Type B pancreatic cell (in vitro differentiated cells): ENCODE measurements around the gene EXT2. TPM values are rescaled to one million over a fixed set of nuclear protein-coding genes. Genes with fewer than 3 reads are reported as not detected.

ENCODE experiments used
- DNase-seq: peaks from one replicate; pipeline ENCODE4 v3.0.0; 2021; ENCODE audit warnings: mixed read lengths; ENCODE audit not compliant: unreplicated experiment; ENCODE audit errors: extremely low spot score
- H3K27ac Mint-ChIP-seq: 2 replicates; pipeline ENCODE4 v1.8.0; 2021; ENCODE audit warnings: mild to moderate bottlenecking, mixed read lengths
- H3K27me3 Mint-ChIP-seq: 2 replicates; pipeline ENCODE4 v1.8.0; 2021; ENCODE audit warnings: mixed read lengths
- H3K36me3 Mint-ChIP-seq: 2 replicates; pipeline ENCODE4 v1.8.0; 2021; ENCODE audit warnings: mixed read lengths
- H3K4me1 Mint-ChIP-seq: one replicate; pipeline ENCODE4 v1.8.0; 2021; ENCODE audit warnings: mixed read lengths; ENCODE audit not compliant: unreplicated experiment
- H3K4me3 Mint-ChIP-seq: 2 replicates; pipeline ENCODE4 v1.8.0; 2021; ENCODE audit warnings: mild to moderate bottlenecking, mixed read lengths
- H3K9me3 Mint-ChIP-seq: 2 replicates; pipeline ENCODE4 v1.8.0; 2021; ENCODE audit warnings: mixed read lengths
- total RNA-seq: library from RNA; stranded (reverse); gene quantifications from 2 replicates; pipeline ENCODE4 v1.2.1, GENCODE V29; 2021; ENCODE audit warnings: low replicate concordance
- TF ChIP-seq, protein P1 (sequence below): fragments of 200-600 bp; sonication (generic); conservative IDR thresholded peaks from 2 replicates; pipeline ENCODE4 v1.5.0; 2021; ENCODE audit warnings: antibody characterized with exemption, mild to moderate bottlenecking

EXT2 gene
- total RNA-seq, 1 donor from 2014 or later, result 62.7 TPM

DNA sequence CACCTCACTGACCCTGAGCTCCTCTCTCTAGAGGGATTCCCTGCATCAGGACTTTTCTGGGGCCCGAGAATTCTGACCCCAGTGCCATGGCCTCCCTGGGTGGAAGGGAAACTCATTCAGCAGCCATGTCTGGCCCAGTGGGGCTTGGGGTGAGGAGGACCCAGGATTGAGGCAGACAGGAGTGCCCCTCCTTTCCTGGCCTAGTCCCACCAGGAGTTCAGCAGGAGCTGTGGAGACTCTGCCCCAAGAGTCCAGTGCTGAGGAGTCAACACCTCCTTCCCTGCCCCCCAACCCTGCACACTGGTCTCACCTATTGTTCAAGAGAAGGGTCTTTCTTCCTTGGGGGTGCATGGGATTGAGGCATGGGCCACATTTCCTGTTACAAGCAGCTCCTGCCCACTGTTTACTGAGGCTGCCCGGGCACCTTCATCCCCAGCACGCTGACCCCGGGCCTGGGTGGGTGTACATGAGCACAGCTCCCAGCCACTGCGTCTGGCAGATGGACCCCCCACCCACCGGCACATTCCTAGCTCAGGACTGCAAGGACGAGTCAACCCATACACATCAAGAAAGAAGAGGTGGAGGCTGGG, 180.6 kb downstream of the EXT2 start:
- Mint-ChIP-seq H3K27ac (no peak overlapping the region), H3K36me3 (peaks cover 8% of the 10 kb centered on the region), H3K9me3 (peaks cover 6% of the 10 kb centered on the region), H3K4me1 (peaks cover 9% of the 10 kb centered on the region), H3K4me3 (no peak overlapping the region), H3K27me3 (peaks cover 9% of the 10 kb centered on the region)
- no peak for DNase-seq
- TF ChIP-seq, protein P1, sequence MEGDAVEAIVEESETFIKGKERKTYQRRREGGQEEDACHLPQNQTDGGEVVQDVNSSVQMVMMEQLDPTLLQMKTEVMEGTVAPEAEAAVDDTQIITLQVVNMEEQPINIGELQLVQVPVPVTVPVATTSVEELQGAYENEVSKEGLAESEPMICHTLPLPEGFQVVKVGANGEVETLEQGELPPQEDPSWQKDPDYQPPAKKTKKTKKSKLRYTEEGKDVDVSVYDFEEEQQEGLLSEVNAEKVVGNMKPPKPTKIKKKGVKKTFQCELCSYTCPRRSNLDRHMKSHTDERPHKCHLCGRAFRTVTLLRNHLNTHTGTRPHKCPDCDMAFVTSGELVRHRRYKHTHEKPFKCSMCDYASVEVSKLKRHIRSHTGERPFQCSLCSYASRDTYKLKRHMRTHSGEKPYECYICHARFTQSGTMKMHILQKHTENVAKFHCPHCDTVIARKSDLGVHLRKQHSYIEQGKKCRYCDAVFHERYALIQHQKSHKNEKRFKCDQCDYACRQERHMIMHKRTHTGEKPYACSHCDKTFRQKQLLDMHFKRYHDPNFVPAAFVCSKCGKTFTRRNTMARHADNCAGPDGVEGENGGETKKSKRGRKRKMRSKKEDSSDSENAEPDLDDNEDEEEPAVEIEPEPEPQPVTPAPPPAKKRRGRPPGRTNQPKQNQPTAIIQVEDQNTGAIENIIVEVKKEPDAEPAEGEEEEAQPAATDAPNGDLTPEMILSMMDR, result no peak

DNA sequence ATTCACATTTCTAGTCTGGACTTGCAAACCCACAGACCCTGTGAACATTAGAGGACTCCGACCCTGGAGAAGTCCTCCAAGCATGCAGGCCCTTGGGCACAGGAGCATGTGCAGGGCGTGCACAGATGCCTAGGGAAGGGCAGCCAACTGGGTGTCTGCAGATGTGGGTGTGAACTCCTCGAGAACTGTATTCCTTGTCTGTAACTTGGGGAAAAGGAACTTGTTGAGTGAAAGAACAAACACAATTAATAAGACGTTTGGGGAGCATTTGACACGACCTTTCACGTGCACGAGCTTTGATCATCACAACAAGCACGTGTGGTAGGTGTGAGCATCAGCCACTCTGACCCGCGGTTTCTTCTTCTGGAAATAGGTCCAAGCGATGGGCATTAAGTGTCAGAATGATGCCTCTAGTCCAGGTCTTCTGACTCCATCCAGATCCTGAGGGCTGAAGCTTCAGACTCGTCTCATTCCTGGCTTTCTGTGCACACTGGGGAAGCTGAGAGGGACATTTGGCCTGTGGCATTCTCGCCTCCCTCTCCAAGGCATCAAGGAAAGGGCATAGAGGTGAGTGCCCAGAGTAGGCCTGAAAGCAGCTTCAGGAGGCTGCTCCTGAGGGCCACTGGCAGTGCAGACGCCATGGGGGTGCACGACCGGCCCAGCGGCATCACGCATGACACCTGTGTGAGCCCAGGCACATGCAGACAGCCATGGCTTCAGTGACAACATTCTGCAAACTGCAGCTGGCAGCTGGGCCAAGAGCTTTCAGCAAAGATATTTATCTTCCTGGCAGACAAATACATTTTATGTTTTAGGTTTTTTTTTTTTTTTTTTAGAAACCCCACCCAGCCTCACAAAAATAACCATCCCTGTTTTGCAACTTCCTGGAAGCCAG, 182.0 kb downstream of the EXT2 start:
- TF ChIP-seq, protein P1, result no peak
- Mint-ChIP-seq H3K36me3 (peaks cover 4% of the 10 kb centered on the region), H3K27ac (no peak overlapping the region), H3K4me3 (no peak overlapping the region), H3K27me3 (peaks cover 12% of the 10 kb centered on the region), H3K9me3 (no peaks in the 10 kb centered on the region), H3K4me1 (peaks cover 14% of the 10 kb centered on the region)
- DNase-seq, result no peak

DNA sequence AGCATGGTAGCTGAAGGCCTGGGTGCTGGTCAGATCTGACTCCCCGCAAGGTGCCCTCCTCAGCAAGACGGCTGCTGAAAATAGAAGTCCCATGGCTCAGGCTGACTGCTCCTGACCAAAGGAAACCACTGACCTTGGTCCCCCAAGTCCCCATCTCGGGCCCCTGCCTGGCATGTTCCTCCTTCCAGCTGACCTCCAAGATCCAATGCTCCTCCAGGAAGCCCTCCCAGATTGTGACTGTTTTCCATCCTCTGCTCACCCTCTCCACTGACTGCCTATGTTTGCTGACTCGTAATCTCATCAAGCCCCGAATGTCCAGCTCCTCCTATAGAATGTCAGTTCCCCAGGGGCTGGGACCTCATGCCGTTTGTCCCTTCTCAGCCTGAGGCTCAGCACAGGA, 184.0 kb downstream of the EXT2 start:
- Mint-ChIP-seq H3K4me3 (no peak overlapping the region), H3K27me3 (peaks cover 12% of the 10 kb centered on the region), H3K4me1 (peaks cover 18% of the 10 kb centered on the region), H3K27ac (no peak overlapping the region), H3K36me3 (peaks cover 4% of the 10 kb centered on the region), H3K9me3 (no peaks in the 10 kb centered on the region)
- TF ChIP-seq, protein P1, result no peak
- no peak for DNase-seq

DNA sequence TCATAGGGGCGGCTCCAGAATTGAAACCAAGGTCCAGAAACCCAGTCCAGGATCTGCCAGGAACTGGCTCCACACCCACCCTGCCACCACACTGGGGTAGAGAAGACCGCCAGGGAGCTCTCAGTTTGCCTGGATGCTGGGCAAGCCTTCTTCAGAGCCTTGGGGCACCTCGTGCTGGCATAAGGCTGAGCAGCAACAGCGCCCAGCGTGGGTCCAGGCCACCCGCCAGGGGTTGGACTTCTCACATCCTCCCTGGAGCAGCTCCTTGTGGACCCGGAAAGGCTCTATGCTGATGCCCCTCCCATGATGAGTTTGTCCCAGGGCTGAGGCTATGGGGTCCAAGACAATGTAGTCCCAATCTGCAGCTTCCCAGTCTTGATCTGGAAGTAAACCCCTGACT, 184.8 kb downstream of the EXT2 start:
- Mint-ChIP-seq H3K4me1 (peaks cover 19% of the 10 kb centered on the region), H3K9me3 (no peaks in the 10 kb centered on the region), H3K27ac (no peak overlapping the region), H3K36me3 (peaks cover 4% of the 10 kb centered on the region), H3K27me3 (peaks cover 12% of the 10 kb centered on the region), H3K4me3 (no peak overlapping the region)
- TF ChIP-seq, protein P1, result no peak
- DNase-seq, result no peak

DNA sequence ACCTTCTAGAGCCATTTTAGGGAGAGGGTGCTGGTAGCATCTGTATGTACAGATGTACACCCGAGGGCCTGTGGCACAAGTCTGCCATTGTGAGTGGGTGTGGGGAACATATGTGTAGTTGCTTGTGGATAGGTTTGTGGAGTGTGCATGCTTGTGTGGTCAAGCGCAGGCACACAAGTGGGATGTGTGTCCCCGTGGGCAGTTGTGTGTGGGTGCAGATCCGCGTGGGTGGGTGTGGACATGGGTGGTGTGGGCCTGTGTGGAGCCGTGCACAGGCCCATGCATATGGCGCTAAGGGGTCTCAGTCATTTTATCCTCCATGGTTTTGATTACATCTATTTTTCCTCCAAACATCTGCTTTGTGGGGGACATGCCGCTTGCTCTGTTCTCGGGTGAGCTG, 185.7 kb downstream of the EXT2 start:
- TF ChIP-seq, protein P1, result no peak
- Mint-ChIP-seq H3K27me3 (peaks cover 13% of the 10 kb centered on the region), H3K4me3 (no peak overlapping the region), H3K27ac (no peak overlapping the region), H3K4me1 (peaks cover 24% of the 10 kb centered on the region), H3K36me3 (peaks cover 4% of the 10 kb centered on the region), H3K9me3 (no peaks in the 10 kb centered on the region)
- DNase-seq, result no peak
